ENCODE data around the gene CD163L1. TPM values are rescaled to one million over a fixed set of nuclear protein-coding genes. Genes with fewer than 3 reads are reported as not detected.

CD163L1 gene
- polyA plus RNA-seq, 3 donors = 1.0 to 1.2 (median 1.1) TPM

DNA sequence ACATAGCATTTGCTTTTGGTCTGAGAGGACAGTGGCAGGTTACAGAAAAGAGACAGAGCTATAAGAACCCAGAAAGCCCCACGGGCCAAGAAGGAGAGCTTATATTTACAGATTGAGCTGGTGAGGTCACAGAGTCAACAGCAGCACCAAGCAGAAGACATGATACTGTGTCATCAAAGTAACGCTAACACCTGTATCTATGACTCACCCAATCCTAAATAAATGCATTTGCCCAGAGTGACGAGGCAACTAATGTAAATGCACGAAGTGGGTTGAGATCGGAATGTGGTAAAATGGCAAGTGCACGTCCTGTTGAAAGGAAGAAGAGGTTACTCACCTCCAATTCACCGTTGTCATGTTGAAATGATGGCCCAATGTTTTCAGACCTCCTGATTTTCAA is 6.7 kb upstream of the CD163L1 start:
- Histone ChIP-seq H2AFZ (ENCODE audit: insufficient read depth, low read depth, low read length, poor library complexity, severe bottlenecking) (no peak overlapping the region), H3K4me2 (replicated peaks; ENCODE audit: extremely low read depth, low read length, poor library complexity, severe bottlenecking) (no peak overlapping the region), H3K36me3 (replicated peaks in 1 of 2; ENCODE audit: control insufficient read depth in 1 of 2, insufficient read depth in 2 of 2, low read length in 2 of 2) (no peaks in the 10 kb centered on the region), H3K79me2 (ENCODE audit: insufficient read depth, low read length) (no peaks in the 10 kb centered on the region), H3K27ac (ENCODE audit: low read depth in 1 of 2, low read length in 2 of 2) (no peak overlapping the region), H3K27me3 (ENCODE audit: control insufficient read depth in 2 of 2, insufficient read depth in 2 of 2, low read length in 2 of 2) (no peaks in the 10 kb centered on the region), H3K4me1 (ENCODE audit: control insufficient read depth in 1 of 2, insufficient read depth in 2 of 2, low read length in 2 of 2) (peaks cover 3 to 6% of the 10 kb centered on the region in 2 donors), H3K9me3 (replicated peaks in 1 of 2; ENCODE audit: control insufficient read depth in 1 of 2, insufficient read depth in 1 of 2, low read length in 2 of 2) (peaks cover 0 to 7% of the 10 kb centered on the region in 2 donors), H3K9ac (ENCODE audit: insufficient read depth, low read length, poor library complexity, severe bottlenecking) (no peak overlapping the region), H4K20me1 (ENCODE audit: insufficient read depth, low read length) (no peaks in the 10 kb centered on the region), H3K4me3 (replicated peaks in 1 of 3; ENCODE audit: low read depth in 2 of 3, low read length in 3 of 3) (no peak overlapping the region)
- Mint-ChIP-seq H3K36me3 (no peaks in the 10 kb centered on the region), H3K4me1 (peaks cover 4% of the 10 kb centered on the region), H3K27ac (no peak overlapping the region), H3K27me3 (ENCODE audit: low read depth in 3 of 3) (peaks cover 0 to 2% (median 0%) of the 10 kb centered on the region in 3 donors), H3K9me3 (peaks cover 0 to 2% (median 0%) of the 10 kb centered on the region in 7 donors), H3K4me3 (no peak overlapping the region)
- no CpG with 5 or more reads among the region's 7 CpGs for WGBS (ENCODE audit: insufficient coverage)
- no peak for DNase-seq
- intact Hi-C loops (cut with micrococcal nuclease) = loop anchor here in 1 of 2 donors (10.0 kb wide), 1 partner anchor 306 kb away; no protein-coding TSS in a partner anchor
- no peak for TF ChIP-seq CTCF (IDR thresholded peaks at IDR 0.05)

DNA sequence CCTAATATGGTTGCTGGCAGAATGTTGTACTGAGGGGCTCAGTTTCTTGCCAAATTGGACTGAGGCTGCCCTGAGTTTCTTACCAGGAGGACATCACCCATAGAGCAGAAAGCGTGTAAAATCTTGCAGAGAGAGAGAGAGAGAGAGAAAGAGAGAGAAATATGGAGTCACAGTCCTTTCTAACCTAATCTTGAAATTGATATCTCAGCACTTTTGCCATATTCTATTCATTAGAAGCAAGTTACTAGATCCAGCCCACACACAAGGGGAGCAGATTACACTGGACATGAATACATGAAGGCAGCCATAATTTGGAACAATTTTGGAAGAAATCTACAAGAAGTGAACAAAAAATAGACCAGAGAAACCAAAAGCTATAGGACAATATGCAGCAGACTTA is 4.1 kb upstream of the CD163L1 start:
- no peaks in the 10 kb centered on the region for H3K36me3 ChIP-seq (replicated peaks in 1 of 2; ENCODE audit: control insufficient read depth in 1 of 2, insufficient read depth in 2 of 2, low read length in 2 of 2)
- WGBS (ENCODE audit: insufficient coverage) = no CpG with 5 or more reads among the region's 1 CpG
- H3K4me1 ChIP-seq (ENCODE audit: control insufficient read depth in 1 of 2, insufficient read depth in 2 of 2, low read length in 2 of 2) = peaks cover 13 to 20% of the 10 kb centered on the region in 2 donors
- TF ChIP-seq CTCF (IDR thresholded peaks at IDR 0.05) = no peak
- Mint-ChIP-seq H3K9me3 (peaks cover 0 to 2% (median 0%) of the 10 kb centered on the region in 7 donors), H3K4me1 (peaks cover 19% of the 10 kb centered on the region), H3K4me3 (no peak overlapping the region), H3K27me3 (ENCODE audit: low read depth in 3 of 3) (no peaks in the 10 kb centered on the region), H3K27ac (no peak overlapping the region), H3K36me3 (no peaks in the 10 kb centered on the region)
- H4K20me1 ChIP-seq (ENCODE audit: insufficient read depth, low read length) = no peaks in the 10 kb centered on the region
- H3K4me3 ChIP-seq (replicated peaks in 1 of 3; ENCODE audit: low read depth in 2 of 3, low read length in 3 of 3) = no peak overlapping the region
- H3K27ac ChIP-seq (ENCODE audit: low read depth in 1 of 2, low read length in 2 of 2) = no peak overlapping the region
- H2AFZ ChIP-seq (ENCODE audit: insufficient read depth, low read depth, low read length, poor library complexity, severe bottlenecking) = no peak overlapping the region
- no peaks in the 10 kb centered on the region for H3K79me2 ChIP-seq (ENCODE audit: insufficient read depth, low read length)
- H3K27me3 ChIP-seq (ENCODE audit: control insufficient read depth in 2 of 2, insufficient read depth in 2 of 2, low read length in 2 of 2) = no peaks in the 10 kb centered on the region
- H3K9me3 ChIP-seq (replicated peaks in 1 of 2; ENCODE audit: control insufficient read depth in 1 of 2, insufficient read depth in 1 of 2, low read length in 2 of 2) = peaks cover 0 to 3% of the 10 kb centered on the region in 2 donors
- no peak overlapping the region for H3K9ac ChIP-seq (ENCODE audit: insufficient read depth, low read length, poor library complexity, severe bottlenecking)
- DNase-seq = no peak
- no peak overlapping the region for H3K4me2 ChIP-seq (replicated peaks; ENCODE audit: extremely low read depth, low read length, poor library complexity, severe bottlenecking)
- intact Hi-C loops (cut with micrococcal nuclease) = no loop called here

Data from CD14-positive monocyte (primary cell).